Kidney tubule cell (primary cell): Measurements from ENCODE around the gene CYP39A1.
"Not testable (repeated sequence)": the region's sequence is repeated elsewhere in the genome, so short reads cannot be mapped to it uniquely, and the experiment has no call there.

ENCODE experiments used
- DNase-seq: peaks from one replicate; pipeline ENCODE4 v3.0.0-alpha.2; 2018; ENCODE audit warnings: low spot score

CYP39A1 gene

GRCh38 chr6:46648869-46649492, 3.6 kb downstream of the CYP39A1 start:
- DNase-seq: peak; percentile 8

GRCh38 chr6:46648108-46648507, 4.5 kb downstream of the CYP39A1 start:
- not testable (repeated sequence) for DNase-seq

- no peak for DNase-seq
Measured at GRCh38 chr6:46645265-46645664, 7.4 kb downstream of the CYP39A1 start.

GRCh38 chr6:46642928-46643751, 9.5 kb downstream of the CYP39A1 start:
- DNase-seq: peak; percentile 69

- DNase-seq: no peak
Measured at GRCh38 chr6:46638650-46639049, 14.0 kb downstream of the CYP39A1 start.

GRCh38 chr6:46637933-46638332, 14.7 kb downstream of the CYP39A1 start:
- no peak for DNase-seq

- DNase-seq: no peak
Measured at GRCh38 chr6:46637145-46637544, 15.5 kb downstream of the CYP39A1 start.

GRCh38 chr6:46635462-46635861, 17.2 kb downstream of the CYP39A1 start:
- no peak for DNase-seq

GRCh38 chr6:46632053-46632452, 20.6 kb downstream of the CYP39A1 start:
- DNase-seq: no peak

GRCh38 chr6:46629691-46630090, 22.9 kb downstream of the CYP39A1 start:
- no peak for DNase-seq

- DNase-seq: no peak
Measured at GRCh38 chr6:46628976-46629375, 23.6 kb downstream of the CYP39A1 start.

- DNase-seq: no peak
Measured at GRCh38 chr6:46628498-46628897, 24.1 kb downstream of the CYP39A1 start.

GRCh38 chr6:46626976-46627375, 25.6 kb downstream of the CYP39A1 start:
- no peak for DNase-seq

GRCh38 chr6:46626228-46626909, 26.2 kb downstream of the CYP39A1 start:
- DNase-seq: peak; percentile 45

- no peak for DNase-seq
Measured at GRCh38 chr6:46618726-46619125, 33.9 kb downstream of the CYP39A1 start.

- no peak for DNase-seq
Measured at GRCh38 chr6:46612645-46613044, 40.0 kb downstream of the CYP39A1 start.

- DNase-seq: no peak
Measured at GRCh38 chr6:46610862-46611553, 41.6 kb downstream of the CYP39A1 start.

- peak; percentile 7 for DNase-seq
Measured at GRCh38 chr6:46606338-46606737, 46.3 kb downstream of the CYP39A1 start.

- DNase-seq: peak; percentile 22
Measured at GRCh38 chr6:46605091-46605797, 47.4 kb downstream of the CYP39A1 start.

- no peak for DNase-seq
Measured at GRCh38 chr6:46598215-46598614, 54.4 kb downstream of the CYP39A1 start.

GRCh38 chr6:46592740-46593139, 59.9 kb downstream of the CYP39A1 start:
- DNase-seq: no peak

- DNase-seq: no peak
Measured at GRCh38 chr6:46592046-46592445, 60.6 kb downstream of the CYP39A1 start.
